ENCODE results near the gene ANKRD18B.
"Not testable (repeated sequence)": the region's sequence is repeated elsewhere in the genome, so short reads cannot be mapped to it uniquely, and the experiment has no call there.

The ANKRD18B gene

GRCh38 chr9:33523397-33524305 lies at the start of gene ANKRD18B:
TSS of gene ANKRD18B (plus strand) at chr9:33524251. CDS start at chr9:33524490, 239 bp downstream.
- DNase-seq (ENCODE audit: low spot score), result peak; percentile 3

- no peak for DNase-seq (ENCODE audit: low spot score)
These were observed 48.7 kb upstream of the ANKRD18B start for GRCh38 chr9:33475357-33475756.

- DNase-seq (ENCODE audit: low spot score), result no peak
These were observed 47.5 kb upstream of the ANKRD18B start for GRCh38 chr9:33476503-33476902.

GRCh38 chr9:33480106-33480505 lies 43.9 kb upstream of the ANKRD18B start:
- DNase-seq (ENCODE audit: low spot score), result no peak

GRCh38 chr9:33480976-33481375 lies 43.1 kb upstream of the ANKRD18B start:
- no peak for DNase-seq (ENCODE audit: low spot score)

GRCh38 chr9:33485312-33485711 lies 38.7 kb upstream of the ANKRD18B start:
- not testable (repeated sequence) for DNase-seq (ENCODE audit: low spot score)

- DNase-seq (ENCODE audit: low spot score), result no peak
These were observed 35.0 kb upstream of the ANKRD18B start for GRCh38 chr9:33489066-33489465.

- DNase-seq (ENCODE audit: low spot score), result not testable (repeated sequence)
These were observed 30.2 kb upstream of the ANKRD18B start for GRCh38 chr9:33493819-33494218.

- no peak for DNase-seq (ENCODE audit: low spot score)
These were observed 25.7 kb upstream of the ANKRD18B start for GRCh38 chr9:33498387-33498786.

- DNase-seq (ENCODE audit: low spot score), result no peak
These were observed 17.3 kb upstream of the ANKRD18B start for GRCh38 chr9:33506626-33507370.

GRCh38 chr9:33510262-33511183 lies 13.5 kb upstream of the ANKRD18B start:
- DNase-seq (ENCODE audit: low spot score), result no peak

GRCh38 chr9:33511184-33511517 lies 12.9 kb upstream of the ANKRD18B start:
- not testable (repeated sequence) for DNase-seq (ENCODE audit: low spot score)

- not testable (repeated sequence) for DNase-seq (ENCODE audit: low spot score)
These were observed 11.5 kb upstream of the ANKRD18B start for GRCh38 chr9:33512535-33512934.

GRCh38 chr9:33515342-33515995 lies 8.6 kb upstream of the ANKRD18B start:
- not testable (repeated sequence) for DNase-seq (ENCODE audit: low spot score)

GRCh38 chr9:33516397-33516796 lies 7.7 kb upstream of the ANKRD18B start:
- DNase-seq (ENCODE audit: low spot score), result not testable (repeated sequence)

- no peak for DNase-seq (ENCODE audit: low spot score)
These were observed 6.7 kb upstream of the ANKRD18B start for GRCh38 chr9:33517373-33517772.

GRCh38 chr9:33517934-33518577 lies 6.0 kb upstream of the ANKRD18B start:
- DNase-seq (ENCODE audit: low spot score), result not testable (repeated sequence)

GRCh38 chr9:33521861-33522260 lies 2.2 kb upstream of the ANKRD18B start:
- not testable (repeated sequence) for DNase-seq (ENCODE audit: low spot score)

GRCh38 chr9:33524306-33524947 lies 376 bp downstream of the ANKRD18B start:
- DNase-seq (ENCODE audit: low spot score), result no peak

- DNase-seq (ENCODE audit: low spot score), result not testable (repeated sequence)
These were observed 4.0 kb downstream of the ANKRD18B start for GRCh38 chr9:33528069-33528468.

All from CD4-positive, alpha-beta T cell treated with Interleukin-15 for 4 hours (primary cell).